Glutamatergic neuron (in vitro differentiated cells): ENCODE data around the gene CCNL1. TPM values are rescaled to one million over a fixed set of nuclear protein-coding genes. Genes with fewer than 3 reads are reported as not detected.

Experiments
- DNase-seq: peaks from one replicate; pipeline ENCODE4 v3.0.0; 2022
- H3K27ac Mint-ChIP-seq: one replicate; pipeline ENCODE4 v1.8.0; 2020; ENCODE audit warnings: mild to moderate bottlenecking, mixed read lengths, inconsistent platforms; ENCODE audit not compliant: unreplicated experiment
- H3K27me3 Mint-ChIP-seq: one replicate; pipeline ENCODE4 v1.8.0; 2020; ENCODE audit warnings: mild to moderate bottlenecking, moderate library complexity, mixed read lengths, inconsistent platforms; ENCODE audit not compliant: unreplicated experiment
- H3K36me3 Mint-ChIP-seq: one replicate; pipeline ENCODE4 v1.8.0; 2020; ENCODE audit warnings: mild to moderate bottlenecking, mixed read lengths, inconsistent platforms; ENCODE audit not compliant: unreplicated experiment
- H3K4me1 Mint-ChIP-seq: one replicate; pipeline ENCODE4 v1.8.0; 2020; ENCODE audit warnings: mild to moderate bottlenecking, low read depth, mixed read lengths, inconsistent platforms; ENCODE audit not compliant: unreplicated experiment
- H3K4me3 Mint-ChIP-seq: one replicate; pipeline ENCODE4 v1.8.0; 2020; ENCODE audit warnings: mild to moderate bottlenecking, mixed read lengths, inconsistent platforms; ENCODE audit not compliant: unreplicated experiment
- H3K9me3 Mint-ChIP-seq: one replicate; pipeline ENCODE4 v1.8.0; 2020; ENCODE audit warnings: mild to moderate bottlenecking, moderate library complexity, mixed read lengths, inconsistent platforms; ENCODE audit not compliant: unreplicated experiment
- total RNA-seq: library from RNA; stranded (reverse); fragmentation: NEBNext Ultra II Directional; extraction: Animal tissue kit (Norgen Biotek cat#: 25700); gene quantifications from one replicate; pipeline ENCODE4 v1.2.1, GENCODE V29; 2021; ENCODE audit not compliant: unreplicated experiment
- TF ChIP-seq, protein P1 (sequence below): fragments of 200-600 bp; sonication (generic); IDR thresholded peaks from one replicate; pipeline ENCODE4 v1.5.0; 2021; ENCODE audit not compliant: partially characterized antibody, unreplicated experiment

The CCNL1 gene
- total RNA-seq, 1 donor from 2014 or later = 123 TPM

GRCh38 chr3:157125101-157125500 is 34.8 kb downstream of the CCNL1 start:
- H3K36me3 Mint-ChIP-seq = no peaks in the 10 kb centered on the region
- peaks cover 6% of the 10 kb centered on the region for H3K9me3 Mint-ChIP-seq
- DNase-seq = no peak
- peaks cover 3% of the 10 kb centered on the region for H3K27me3 Mint-ChIP-seq
- no peak overlapping the region for H3K27ac Mint-ChIP-seq
- H3K4me1 Mint-ChIP-seq = peaks cover 9% of the 10 kb centered on the region
- H3K4me3 Mint-ChIP-seq = no peak overlapping the region
- TF ChIP-seq, protein P1, sequence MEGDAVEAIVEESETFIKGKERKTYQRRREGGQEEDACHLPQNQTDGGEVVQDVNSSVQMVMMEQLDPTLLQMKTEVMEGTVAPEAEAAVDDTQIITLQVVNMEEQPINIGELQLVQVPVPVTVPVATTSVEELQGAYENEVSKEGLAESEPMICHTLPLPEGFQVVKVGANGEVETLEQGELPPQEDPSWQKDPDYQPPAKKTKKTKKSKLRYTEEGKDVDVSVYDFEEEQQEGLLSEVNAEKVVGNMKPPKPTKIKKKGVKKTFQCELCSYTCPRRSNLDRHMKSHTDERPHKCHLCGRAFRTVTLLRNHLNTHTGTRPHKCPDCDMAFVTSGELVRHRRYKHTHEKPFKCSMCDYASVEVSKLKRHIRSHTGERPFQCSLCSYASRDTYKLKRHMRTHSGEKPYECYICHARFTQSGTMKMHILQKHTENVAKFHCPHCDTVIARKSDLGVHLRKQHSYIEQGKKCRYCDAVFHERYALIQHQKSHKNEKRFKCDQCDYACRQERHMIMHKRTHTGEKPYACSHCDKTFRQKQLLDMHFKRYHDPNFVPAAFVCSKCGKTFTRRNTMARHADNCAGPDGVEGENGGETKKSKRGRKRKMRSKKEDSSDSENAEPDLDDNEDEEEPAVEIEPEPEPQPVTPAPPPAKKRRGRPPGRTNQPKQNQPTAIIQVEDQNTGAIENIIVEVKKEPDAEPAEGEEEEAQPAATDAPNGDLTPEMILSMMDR = no peak

DNA sequence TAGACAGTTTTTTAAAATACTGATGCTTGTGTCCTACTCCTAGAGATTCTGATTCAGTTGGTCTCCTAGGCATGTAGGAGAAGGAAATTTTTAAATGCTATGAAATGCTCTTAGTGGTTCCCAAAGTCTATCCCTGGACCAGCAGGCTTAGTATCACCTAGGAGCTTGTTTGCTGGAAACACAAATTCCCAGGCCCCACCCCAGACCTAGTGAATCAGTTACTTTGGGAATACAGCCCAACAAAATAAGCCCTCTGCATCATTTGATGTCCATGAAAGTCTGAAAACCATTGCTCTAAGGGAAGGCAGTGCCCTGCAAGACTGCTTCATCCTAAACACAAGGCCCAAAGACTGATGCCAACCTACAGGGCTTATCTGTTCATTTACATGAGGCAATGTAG is 36.3 kb downstream of the CCNL1 start:
- Mint-ChIP-seq H3K27ac (no peak overlapping the region), H3K4me1 (peaks cover 3% of the 10 kb centered on the region), H3K36me3 (no peaks in the 10 kb centered on the region), H3K9me3 (peaks cover 2% of the 10 kb centered on the region), H3K27me3 (peaks cover 3% of the 10 kb centered on the region), H3K4me3 (no peak overlapping the region)
- no peak for DNase-seq
- TF ChIP-seq, protein P1 = no peak

DNA sequence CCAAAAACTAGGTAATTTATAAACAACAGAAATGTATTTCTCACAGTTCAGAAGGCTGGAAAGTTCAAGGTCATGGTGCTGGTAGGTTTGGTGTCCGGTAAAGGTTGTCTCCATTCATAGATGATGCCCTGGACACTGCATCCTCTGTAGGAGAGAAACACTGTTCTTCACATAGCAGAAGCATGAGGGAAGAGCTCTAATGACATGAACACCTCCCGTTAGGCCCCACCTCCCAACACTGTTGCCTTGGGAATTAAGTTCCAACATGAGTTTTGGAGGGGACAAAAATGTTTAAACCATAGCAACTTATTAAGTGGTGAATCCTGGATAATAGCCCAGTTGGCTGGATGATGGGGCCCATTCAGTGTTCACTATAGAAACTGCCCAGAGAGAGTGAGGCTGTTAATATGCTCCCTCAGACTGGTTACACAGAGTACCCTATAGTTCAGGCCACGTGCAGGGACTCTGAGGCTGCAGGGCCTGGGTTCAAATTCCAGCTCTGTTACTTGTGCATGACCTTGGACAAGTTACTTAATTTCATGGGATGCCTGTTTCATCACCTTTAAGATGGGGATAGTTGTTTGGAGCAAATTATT is 37.0 kb downstream of the CCNL1 start:
- TF ChIP-seq, protein P1 = no peak
- H3K9me3 Mint-ChIP-seq = peaks cover 2% of the 10 kb centered on the region
- H3K27me3 Mint-ChIP-seq = peaks cover 3% of the 10 kb centered on the region
- no peak overlapping the region for H3K27ac Mint-ChIP-seq
- no peak overlapping the region for H3K4me3 Mint-ChIP-seq
- no peaks in the 10 kb centered on the region for H3K36me3 Mint-ChIP-seq
- no peak for DNase-seq
- H3K4me1 Mint-ChIP-seq = peaks cover 3% of the 10 kb centered on the region

DNA sequence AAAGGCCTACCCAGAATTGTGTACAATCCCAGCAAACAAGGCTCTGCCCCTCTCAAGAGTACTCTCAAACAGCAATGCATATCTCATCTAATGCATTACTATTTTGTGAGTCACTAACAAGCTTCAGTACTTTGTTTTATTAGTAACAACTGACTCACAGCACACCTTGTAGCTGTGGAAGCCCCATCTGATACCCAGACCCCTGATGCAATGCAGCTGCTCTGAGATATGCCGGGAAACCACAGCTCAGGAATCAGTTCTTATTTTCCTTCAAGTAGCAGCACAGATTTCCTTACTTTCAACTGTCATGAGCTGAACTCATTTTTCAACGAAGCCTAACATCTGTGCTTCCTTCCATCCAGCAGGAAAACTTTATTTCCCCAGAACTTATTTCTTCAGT is 37.8 kb downstream of the CCNL1 start:
- H3K27me3 Mint-ChIP-seq = peaks cover 3% of the 10 kb centered on the region
- H3K4me3 Mint-ChIP-seq = no peak overlapping the region
- TF ChIP-seq, protein P1 = no peak
- H3K36me3 Mint-ChIP-seq = no peaks in the 10 kb centered on the region
- peaks cover 2% of the 10 kb centered on the region for H3K9me3 Mint-ChIP-seq
- DNase-seq = no peak
- H3K4me1 Mint-ChIP-seq = peaks cover 3% of the 10 kb centered on the region
- H3K27ac Mint-ChIP-seq = no peak overlapping the region

DNA sequence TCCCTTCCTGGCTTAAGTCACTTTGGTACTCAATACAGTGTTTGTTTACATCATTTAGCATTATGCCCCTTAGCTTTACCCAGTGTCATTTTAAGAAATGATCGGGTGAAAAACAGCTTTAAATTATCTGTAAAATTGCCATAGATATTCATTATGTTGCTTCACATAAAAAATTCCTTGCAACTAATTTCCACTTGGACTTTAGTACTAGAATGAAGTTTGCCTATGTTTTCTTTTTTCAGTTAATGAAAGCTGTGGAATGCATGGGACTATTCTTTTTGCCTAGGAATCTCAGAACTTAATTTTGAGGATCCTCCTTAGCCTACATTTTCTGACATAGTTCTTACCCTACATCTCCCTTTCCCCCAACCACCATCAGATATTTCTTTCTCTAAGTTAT is 38.4 kb downstream of the CCNL1 start:
- TF ChIP-seq, protein P1 = no peak
- no peak overlapping the region for H3K27ac Mint-ChIP-seq
- H3K27me3 Mint-ChIP-seq = peaks cover 3% of the 10 kb centered on the region
- H3K4me1 Mint-ChIP-seq = peaks cover 3% of the 10 kb centered on the region
- DNase-seq = no peak
- no peaks in the 10 kb centered on the region for H3K36me3 Mint-ChIP-seq
- H3K9me3 Mint-ChIP-seq = peaks cover 2% of the 10 kb centered on the region
- no peak overlapping the region for H3K4me3 Mint-ChIP-seq
